ENCODE data around the gene DCAF4L1.

The DCAF4L1 gene

DNA sequence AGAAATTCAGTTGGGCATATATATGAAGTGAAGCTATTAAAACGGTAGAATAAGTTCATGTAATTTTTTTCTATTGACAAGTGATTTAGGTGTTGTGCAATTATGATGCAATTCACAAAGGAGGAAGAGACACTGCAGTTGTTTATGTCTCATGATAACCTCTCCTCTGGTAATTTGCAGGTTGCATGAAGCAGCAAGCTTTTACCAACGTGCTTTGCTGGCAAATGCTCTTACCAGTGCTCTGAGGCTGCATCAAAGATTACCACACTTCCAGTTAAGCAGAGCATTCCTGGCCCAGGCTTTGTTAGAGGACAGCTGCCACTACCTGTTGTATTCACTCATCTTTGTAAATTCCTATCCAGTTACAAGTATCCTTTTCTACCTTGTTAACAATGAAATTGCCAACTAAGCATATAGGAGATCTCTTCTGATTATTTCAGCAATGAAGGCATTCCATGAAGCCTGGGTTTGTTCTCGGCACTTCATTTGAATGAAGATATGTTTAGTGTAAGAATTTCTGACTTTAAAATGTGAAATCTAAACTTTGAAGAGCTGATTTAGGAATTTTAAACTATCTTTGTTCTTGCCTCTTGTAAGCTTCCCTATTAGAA, 42.4 kb upstream of the DCAF4L1 start:
- no peak overlapping the region for H3K27ac ChIP-seq
- no peak for TF ChIP-seq CTCF (IDR thresholded peaks at IDR 0.05)
- no peak for DNase-seq (ENCODE audit: low spot score)
- no peak overlapping the region for H3K4me3 ChIP-seq

DNA sequence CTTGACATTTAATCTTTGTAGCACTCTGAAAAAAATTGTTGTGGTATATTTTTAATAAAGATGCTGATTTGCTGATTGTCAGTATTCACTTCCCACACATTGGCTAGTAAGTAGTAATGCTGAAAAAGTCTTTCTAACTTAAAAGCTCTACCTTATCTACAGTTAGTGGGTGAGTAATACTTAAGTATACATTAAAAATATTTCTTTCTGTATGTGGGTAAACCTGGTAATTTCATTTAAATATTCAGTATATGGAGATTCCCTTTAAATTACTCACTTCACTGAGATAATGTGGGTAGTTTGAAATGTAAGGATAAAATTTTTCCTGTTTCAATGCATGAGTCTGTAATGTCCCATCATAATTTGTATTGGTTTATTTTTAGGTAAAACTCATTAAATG, 40.7 kb upstream of the DCAF4L1 start:
- no peak for TF ChIP-seq CTCF (IDR thresholded peaks at IDR 0.05)
- no peak overlapping the region for H3K27ac ChIP-seq
- no peak overlapping the region for H3K4me3 ChIP-seq
- DNase-seq (ENCODE audit: low spot score), result no peak

DNA sequence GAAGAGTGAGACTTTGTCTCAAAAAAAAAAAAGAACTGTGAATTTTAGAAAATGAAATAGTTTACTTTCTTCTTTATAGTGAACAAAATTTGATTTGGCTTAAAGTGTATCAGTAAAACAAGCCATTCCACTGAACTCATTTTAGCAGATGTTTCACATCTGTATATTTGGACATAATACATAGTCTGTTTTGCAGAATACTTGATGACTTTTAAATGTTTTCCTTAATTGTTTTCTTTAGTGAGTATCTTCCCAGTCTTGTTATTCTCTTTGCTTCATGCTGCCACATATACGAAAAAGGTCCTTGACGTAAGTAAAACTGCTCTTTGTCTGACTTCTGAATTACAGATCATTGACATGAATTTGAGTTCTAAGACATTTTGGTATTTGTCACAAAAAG, 38.0 kb upstream of the DCAF4L1 start:
- TF ChIP-seq CTCF (IDR thresholded peaks at IDR 0.05), result no peak
- Histone ChIP-seq H3K27ac (no peak overlapping the region), H3K4me3 (no peak overlapping the region)
- no peak for DNase-seq (ENCODE audit: low spot score)

DNA sequence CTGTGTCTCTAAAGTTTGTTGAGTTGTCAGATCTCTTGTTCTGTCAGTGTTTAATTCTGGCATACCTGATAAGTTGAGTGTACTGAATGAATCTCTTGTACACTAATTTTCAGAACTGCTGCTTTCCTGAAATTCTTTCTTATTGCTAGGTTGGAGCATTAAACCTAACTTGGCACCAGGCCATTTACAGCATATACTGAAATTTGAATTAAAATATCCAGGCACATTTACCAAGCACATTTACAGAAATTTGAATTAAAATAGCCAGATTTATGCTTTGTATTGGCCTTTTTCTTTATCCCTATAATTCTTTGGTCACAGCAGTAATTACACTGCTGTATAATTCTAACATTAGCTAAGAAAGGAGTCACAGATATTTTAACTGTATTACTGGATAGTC, 37.5 kb upstream of the DCAF4L1 start:
- Histone ChIP-seq H3K27ac (no peak overlapping the region), H3K4me3 (no peak overlapping the region)
- no peak for TF ChIP-seq CTCF (IDR thresholded peaks at IDR 0.05)
- DNase-seq (ENCODE audit: low spot score), result no peak

DNA sequence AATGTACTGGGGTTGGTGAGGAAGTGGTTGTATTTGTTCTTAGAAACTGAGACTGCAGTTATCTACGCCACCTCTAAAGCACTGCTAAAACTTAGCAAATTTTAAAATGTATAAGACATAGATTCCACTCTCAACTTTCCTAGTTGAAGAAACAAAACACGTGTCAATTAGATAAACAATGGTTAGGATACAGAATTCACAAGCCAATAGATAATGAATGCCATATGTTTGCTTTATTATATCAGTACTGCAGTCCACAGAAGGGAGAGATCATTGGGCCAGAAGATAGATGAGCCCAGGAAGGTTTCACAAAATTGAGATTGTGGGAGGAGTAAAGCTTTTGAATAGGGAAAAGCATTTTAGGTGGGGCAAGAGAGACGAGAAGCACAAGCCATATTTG, 32.0 kb upstream of the DCAF4L1 start:
- no peak for DNase-seq (ENCODE audit: low spot score)
- no peak for TF ChIP-seq CTCF (IDR thresholded peaks at IDR 0.05)
- Histone ChIP-seq H3K27ac (no peak overlapping the region), H3K4me3 (no peak overlapping the region)

- no peak for DNase-seq (ENCODE audit: low spot score)
- TF ChIP-seq CTCF (IDR thresholded peaks at IDR 0.05), result no peak
- H3K27ac ChIP-seq, result no peak overlapping the region
Measured at GRCh38 chr4:41957634-41958033, 23.9 kb upstream of the DCAF4L1 start.

GRCh38 chr4:41963105-41963504, 18.5 kb upstream of the DCAF4L1 start:
- no peak for DNase-seq (ENCODE audit: low spot score)

More at GRCh38 chr4:41957634-41958033, 23.9 kb upstream of the DCAF4L1 start:
- no peak overlapping the region for H3K4me3 ChIP-seq

More at GRCh38 chr4:41963105-41963504, 18.5 kb upstream of the DCAF4L1 start:
- Histone ChIP-seq H3K4me3 (no peak overlapping the region), H3K27ac (no peak overlapping the region)
- TF ChIP-seq CTCF (IDR thresholded peaks at IDR 0.05), result no peak
